ENCODE measurements around the gene NCR3LG1.

Gene NCR3LG1

GRCh38 chr11:17386331-17387084, 34.9 kb downstream of the NCR3LG1 start:
- no peak overlapping the region for H3K4me3 ChIP-seq (ENCODE audit: low read depth, low read length)
- in situ Hi-C loops (cut with HindIII; ENCODE audit: low sequenced_read_pairs) = no loop called here
- peak; percentile 63 for TF ChIP-seq CTCF (IDR thresholded peaks at IDR 0.05; ENCODE audit: low read depth, low read length, missing control alignments)
- DNase-seq (ENCODE audit: low read depth) = no peak

GRCh38 chr11:17387254-17387653, 35.7 kb downstream of the NCR3LG1 start:
- in situ Hi-C loops (cut with HindIII; ENCODE audit: low sequenced_read_pairs) = no loop called here

DNA sequence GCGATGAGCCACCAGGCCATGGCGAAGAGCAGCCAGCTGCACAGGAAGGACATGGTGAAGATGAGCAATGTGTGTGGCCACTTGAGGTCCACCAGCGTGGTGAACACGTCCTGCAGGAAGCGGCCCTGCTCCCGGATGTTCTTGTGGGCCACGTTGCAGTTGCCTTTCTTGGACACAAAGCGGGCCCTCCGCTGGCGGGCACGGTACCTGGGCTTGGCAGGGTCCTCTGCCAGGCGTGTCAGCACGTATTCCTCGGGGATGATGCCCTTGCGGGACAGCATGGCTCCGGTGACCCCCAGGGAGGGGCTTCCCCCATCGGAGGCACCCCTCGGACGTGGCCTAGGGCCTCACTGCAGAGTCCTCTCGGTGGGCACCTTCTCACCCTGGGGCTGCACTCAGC, 36.2 kb downstream of the NCR3LG1 start:
- in situ Hi-C loops (cut with HindIII; ENCODE audit: low sequenced_read_pairs) = no loop called here
- no peak for DNase-seq (ENCODE audit: low read depth)
- TF ChIP-seq CTCF (IDR thresholded peaks at IDR 0.05; ENCODE audit: low read depth, low read length, missing control alignments) = no peak

More at GRCh38 chr11:17387254-17387653, 35.7 kb downstream of the NCR3LG1 start:
- no peak for DNase-seq (ENCODE audit: low read depth)
- H3K4me3 ChIP-seq (ENCODE audit: low read depth, low read length) = no peak overlapping the region
- TF ChIP-seq CTCF (IDR thresholded peaks at IDR 0.05; ENCODE audit: low read depth, low read length, missing control alignments) = no peak

GRCh38 chr11:17388609-17389210, 37.1 kb downstream of the NCR3LG1 start, which contains the start of gene KCNJ11:
KCNJ11 (minus strand) TSS chr11:17388659; CDS start chr11:17388091, 568 bp downstream.
- in situ Hi-C loops (cut with HindIII; ENCODE audit: low sequenced_read_pairs) = no loop called here
- no peak for DNase-seq (ENCODE audit: low read depth)
- peak within 1 kb of the TSS; percentile 42 for H3K4me3 ChIP-seq (ENCODE audit: low read depth, low read length)
- TF ChIP-seq CTCF (IDR thresholded peaks at IDR 0.05; ENCODE audit: low read depth, low read length, missing control alignments) = no peak

More for the DNA sequence above, 36.2 kb downstream of the NCR3LG1 start:
- H3K4me3 ChIP-seq (ENCODE audit: low read depth, low read length) = no peak overlapping the region

DNA sequence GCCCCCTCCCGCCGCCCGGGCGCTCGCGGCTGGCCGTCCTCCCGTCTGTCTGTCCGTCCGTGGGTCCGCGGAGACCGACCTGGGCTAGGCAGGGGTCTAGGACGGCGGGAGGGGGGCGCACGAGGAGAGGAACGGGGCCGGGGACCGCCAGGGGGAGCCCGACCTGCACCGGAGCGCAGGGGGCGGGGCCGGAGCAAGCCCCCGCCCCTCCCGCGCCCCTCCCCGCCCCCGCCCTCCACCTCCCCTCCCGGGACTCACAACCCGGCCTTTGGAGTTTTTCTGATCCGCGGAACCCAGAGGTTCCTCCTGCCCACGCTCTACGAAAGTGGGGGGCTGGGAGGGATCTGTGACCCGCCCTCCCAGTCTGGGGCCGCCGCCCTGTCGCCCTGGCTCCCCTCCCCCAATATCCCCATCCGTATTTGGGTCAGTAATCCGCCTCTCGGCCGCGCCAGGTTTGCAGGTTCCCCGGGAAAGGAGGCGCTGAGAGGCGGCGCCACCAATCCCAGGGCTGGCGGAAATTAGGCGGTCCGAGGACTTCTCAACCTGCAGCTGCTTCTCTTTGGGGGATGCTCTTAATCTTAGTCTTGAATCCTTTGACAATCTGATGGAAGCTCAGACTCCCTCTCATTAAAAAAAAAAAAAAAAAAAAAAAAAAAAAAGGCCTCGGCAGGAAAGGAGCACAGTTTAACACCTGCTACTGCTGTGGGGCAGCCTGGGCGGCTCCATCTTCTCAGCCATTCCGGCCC, 37.8 kb downstream of the NCR3LG1 start:
- in situ Hi-C loops (cut with HindIII; ENCODE audit: low sequenced_read_pairs) = no loop called here
- H3K4me3 ChIP-seq (ENCODE audit: low read depth, low read length) = peak overlapping the region; percentile 42
- TF ChIP-seq CTCF (IDR thresholded peaks at IDR 0.05; ENCODE audit: low read depth, low read length, missing control alignments) = peak; percentile 47
- DNase-seq (ENCODE audit: low read depth) = no peak

DNA sequence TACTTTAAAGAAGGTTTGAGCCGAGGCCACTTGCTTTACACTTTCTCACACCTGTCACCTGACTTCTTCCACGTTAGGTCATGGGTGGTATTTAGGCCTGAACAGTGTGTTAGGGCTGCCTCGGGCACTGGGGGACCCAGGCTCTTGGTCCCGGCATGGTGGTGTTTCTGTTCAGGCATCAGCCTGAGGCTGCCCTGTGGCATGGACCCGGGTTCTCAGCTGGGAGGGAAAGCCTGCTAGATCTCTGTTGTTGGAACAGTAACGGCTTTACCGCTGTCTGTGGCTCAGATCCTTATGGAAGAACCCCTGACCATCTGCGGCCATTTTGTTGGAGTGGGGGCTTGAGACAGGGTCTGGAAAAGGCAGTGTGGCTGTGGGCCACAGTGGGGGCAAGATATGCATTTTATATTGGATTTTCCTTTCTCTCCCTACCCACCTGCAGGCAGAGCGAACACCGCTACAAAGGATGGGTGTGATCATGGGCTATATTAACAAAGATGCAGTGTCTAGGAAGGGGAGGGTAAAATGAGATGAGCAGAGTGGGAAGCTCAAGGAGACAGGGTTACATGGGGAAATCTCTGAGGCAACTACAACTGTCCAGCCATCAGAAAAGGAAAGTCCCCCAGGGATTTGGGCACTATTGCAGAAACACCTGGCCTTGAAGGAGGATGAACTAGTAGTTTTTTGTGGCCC, 38.5 kb downstream of the NCR3LG1 start:
- DNase-seq (ENCODE audit: low read depth) = no peak
- H3K4me3 ChIP-seq (ENCODE audit: low read depth, low read length) = no peak overlapping the region
- in situ Hi-C loops (cut with HindIII; ENCODE audit: low sequenced_read_pairs) = no loop called here
- no peak for TF ChIP-seq CTCF (IDR thresholded peaks at IDR 0.05; ENCODE audit: low read depth, low read length, missing control alignments)

Measured in astrocyte of the cerebellum (primary cell).